ENCODE results near the gene COX7A1. TPM values are rescaled to one million over a fixed set of nuclear protein-coding genes. Genes with fewer than 3 reads are reported as not detected.

Gene COX7A1
- total RNA-seq, 1 experiment from 2014 or later: 0.70 TPM

GRCh38 chr19:36114721-36115452 lies 37.4 kb downstream of the COX7A1 start, which contains the start of gene POLR2I (continued):
- TF ChIP-seq PREB (CRISPR knock-in tag; IDR thresholded peaks at IDR 0.05; ENCODE audit: borderline replicate concordance) (no peak), ZNF219 (CRISPR knock-in tag; IDR thresholded peaks at IDR 0.05; ENCODE audit: borderline replicate concordance) (no peak), USF1 (CRISPR knock-in tag; IDR thresholded peaks at IDR 0.05) (peak; percentile 87), ZNF121 (CRISPR knock-in tag; IDR thresholded peaks at IDR 0.05) (no peak), GTF2I (CRISPR knock-in tag; conservative IDR thresholded peaks at IDR 0.05) (no peak), ZSCAN18 (CRISPR knock-in tag; IDR thresholded peaks at IDR 0.05) (no peak), GABPB1 (CRISPR knock-in tag; IDR thresholded peaks at IDR 0.05) (peak; percentile 76), GRHL2 (CRISPR knock-in tag; IDR thresholded peaks at IDR 0.05; ENCODE audit: insufficient replicate concordance, severe bottlenecking) (no peak), ERG (CRISPR knock-in tag; IDR thresholded peaks at IDR 0.05) (no peak), E2F1 (CRISPR knock-in tag; IDR thresholded peaks at IDR 0.05) (peak; percentile 55; the same call in 1 of the 2 replicates), ZNF423 (CRISPR knock-in tag; IDR thresholded peaks at IDR 0.05) (no peak), SP1 (CRISPR knock-in tag; conservative IDR thresholded peaks at IDR 0.05) (peak; percentile 93), FOXP4 (CRISPR knock-in tag; IDR thresholded peaks at IDR 0.05) (no peak; the same call in 1 of the 2 replicates), HMGA2 (CRISPR knock-in tag; IDR thresholded peaks at IDR 0.05) (no peak), ZNF138 (CRISPR knock-in tag; conservative IDR thresholded peaks at IDR 0.05) (no peak), FOXK1 (CRISPR knock-in tag; IDR thresholded peaks at IDR 0.05) (peak; percentile 89; the same call in 1 of the 2 replicates), CTCF (IDR thresholded peaks at IDR 0.05) (no peak)
